ENCODE data around the gene PTPRZ1.
A peak's percentile ranks its signal among the peaks of the same experiment; 100 is the strongest.

Gene PTPRZ1

GRCh38 chr7:121872831-121873288 is at the start of gene PTPRZ1:
Gene PTPRZ1, plus strand, starts transcription at chr7:121873161. Its CDS starts 339 bp downstream, at chr7:121873500.
- DNase-seq (ENCODE audit: low spot score) = peak; percentile 88

GRCh38 chr7:121824276-121824675 is 48.7 kb upstream of the PTPRZ1 start:
- no peak for DNase-seq (ENCODE audit: low spot score)

- no peak for DNase-seq (ENCODE audit: low spot score)
Observed at GRCh38 chr7:121831351-121831750, 41.6 kb upstream of the PTPRZ1 start.

GRCh38 chr7:121831801-121832200 is 41.2 kb upstream of the PTPRZ1 start:
- no peak for DNase-seq (ENCODE audit: low spot score)

GRCh38 chr7:121832347-121832746 is 40.6 kb upstream of the PTPRZ1 start:
- no peak for DNase-seq (ENCODE audit: low spot score)

GRCh38 chr7:121833991-121834390 is 39.0 kb upstream of the PTPRZ1 start:
- DNase-seq (ENCODE audit: low spot score) = no peak

- no peak for DNase-seq (ENCODE audit: low spot score)
Observed at GRCh38 chr7:121837462-121837861, 35.5 kb upstream of the PTPRZ1 start.

- DNase-seq (ENCODE audit: low spot score) = no peak
Observed at GRCh38 chr7:121847041-121847440, 25.9 kb upstream of the PTPRZ1 start.

- DNase-seq (ENCODE audit: low spot score) = no peak
Observed at GRCh38 chr7:121853307-121853706, 19.7 kb upstream of the PTPRZ1 start.

- no peak for DNase-seq (ENCODE audit: low spot score)
Observed at GRCh38 chr7:121860953-121861352, 12.0 kb upstream of the PTPRZ1 start.

- no peak for DNase-seq (ENCODE audit: low spot score)
Observed at GRCh38 chr7:121862591-121862990, 10.4 kb upstream of the PTPRZ1 start.

GRCh38 chr7:121871188-121871587 is 1.8 kb upstream of the PTPRZ1 start:
- no peak for DNase-seq (ENCODE audit: low spot score)

GRCh38 chr7:121873289-121874194 is 581 bp downstream of the PTPRZ1 start:
- peak; percentile 19 for DNase-seq (ENCODE audit: low spot score)

GRCh38 chr7:121874298-121874697 is 1.3 kb downstream of the PTPRZ1 start:
- no peak for DNase-seq (ENCODE audit: low spot score)

GRCh38 chr7:121875203-121875602 is 2.2 kb downstream of the PTPRZ1 start:
- no peak for DNase-seq (ENCODE audit: low spot score)

GRCh38 chr7:121876656-121877500 is 3.9 kb downstream of the PTPRZ1 start:
- DNase-seq (ENCODE audit: low spot score) = no peak

GRCh38 chr7:121878918-121879464 is 6.0 kb downstream of the PTPRZ1 start:
- no peak for DNase-seq (ENCODE audit: low spot score)

GRCh38 chr7:121879544-121879943 is 6.6 kb downstream of the PTPRZ1 start:
- DNase-seq (ENCODE audit: low spot score) = no peak

- no peak for DNase-seq (ENCODE audit: low spot score)
Observed at GRCh38 chr7:121882731-121883130, 9.8 kb downstream of the PTPRZ1 start.

GRCh38 chr7:121885166-121885920 is 12.4 kb downstream of the PTPRZ1 start:
- no peak for DNase-seq (ENCODE audit: low spot score)

GRCh38 chr7:121887634-121888033 is 14.7 kb downstream of the PTPRZ1 start:
- no peak for DNase-seq (ENCODE audit: low spot score)

- DNase-seq (ENCODE audit: low spot score) = no peak
Observed at GRCh38 chr7:121890833-121891232, 17.9 kb downstream of the PTPRZ1 start.
